Liver (tissue), 9 donors: ENCODE results near the gene SHOC2. TPM values are rescaled to one million over a fixed set of nuclear protein-coding genes. Genes with fewer than 3 reads are reported as not detected.

Source experiments
- DNase-seq: peaks from one replicate; pipeline ENCODE4 v3.0.0-alpha.2; 2017; ENCODE audit warnings: low spot score
- H3K27ac ChIP-seq, 2 donors: one replicate each; pipeline ENCODE4 v1.7.0; 2013; ENCODE audit warnings: inconsistent platforms in 2 of 2, low read length in 2 of 2, control low read depth in 1 of 2, low read depth in 1 of 2, mild to moderate bottlenecking in 1 of 2
- H3K27me3 ChIP-seq, 4 donors: one replicate each; pipeline versions ENCODE4 v1.6.1 to v1.7.0; 2013; ENCODE audit warnings: low read length in 3 of 4, inconsistent platforms in 1 of 4, mild to moderate bottlenecking in 1 of 4, moderate library complexity in 1 of 4; ENCODE audit not compliant: control insufficient read depth in 4 of 4, insufficient read depth in 4 of 4
- H3K36me3 ChIP-seq, 4 donors: one replicate each; pipeline versions ENCODE4 v1.6.1 to v1.7.0; 2013; ENCODE audit warnings: low read length in 3 of 4, mild to moderate bottlenecking in 3 of 4, low read depth in 1 of 4, moderate library complexity in 1 of 4; ENCODE audit not compliant: control insufficient read depth in 4 of 4, insufficient read depth in 3 of 4
- H3K4me1 ChIP-seq, 4 donors: one replicate each; pipeline versions ENCODE4 v1.6.1 to v1.7.0; 2013; ENCODE audit warnings: low read length in 3 of 4, mild to moderate bottlenecking in 3 of 4, moderate library complexity in 1 of 4; ENCODE audit not compliant: control insufficient read depth in 4 of 4, insufficient read depth in 4 of 4
- H3K4me3 ChIP-seq, 3 donors: one replicate each; pipeline versions ENCODE4 v1.6.1 to v1.7.0; 2013; ENCODE audit warnings: low read length in 3 of 3, control low read depth in 1 of 3, low read depth in 1 of 3, mild to moderate bottlenecking in 1 of 3
- H3K9ac ChIP-seq, 2 donors: one replicate each; pipeline ENCODE4 v1.7.0; 2013; ENCODE audit warnings: low read length in 2 of 2, mild to moderate bottlenecking in 2 of 2, moderate library complexity in 2 of 2, control low read depth in 1 of 2, low read depth in 1 of 2
- H3K9me3 ChIP-seq, 4 donors: one replicate each; pipeline versions ENCODE4 v1.6.1 to v1.7.0; 2013; ENCODE audit warnings: low read length in 3 of 4; ENCODE audit not compliant: control insufficient read depth in 4 of 4
- EGR1 ChIP-seq, 2 donors: IDR thresholded peaks; 2 replicates each; pipeline ENCODE4 v1.6.1; 2016 to 2018; ENCODE audit warnings: antibody characterized with exemption in 2 of 2, low read depth in 2 of 2
- FOXA1 ChIP-seq: IDR thresholded peaks from 2 replicates; pipeline ENCODE4 v1.6.1; 2016; ENCODE audit warnings: antibody characterized with exemption
- FOXA2 ChIP-seq: IDR thresholded peaks from 2 replicates; pipeline ENCODE4 v1.6.1; 2016; ENCODE audit warnings: antibody characterized with exemption
- GABPA ChIP-seq, 2 donors: IDR thresholded peaks in 1 of 2; conservative IDR thresholded peaks in 1 of 2; 2 replicates each; pipeline ENCODE4 v1.6.1; 2016; ENCODE audit warnings: antibody characterized with exemption in 2 of 2, mild to moderate bottlenecking in 1 of 2, moderate library complexity in 1 of 2
- HNF4A ChIP-seq, 2 donors: conservative IDR thresholded peaks; 2 replicates each; pipeline ENCODE4 v1.6.1; 2016; ENCODE audit warnings: antibody characterized with exemption in 2 of 2, mild to moderate bottlenecking in 2 of 2
- HNF4G ChIP-seq: IDR thresholded peaks from 2 replicates; pipeline ENCODE4 v1.6.1; 2016; ENCODE audit warnings: antibody characterized with exemption
- JUND ChIP-seq, 2 donors: IDR thresholded peaks; 2 replicates each; pipeline ENCODE4 v1.6.1; 2016; ENCODE audit warnings: antibody characterized with exemption in 2 of 2
- NR2F2 ChIP-seq: IDR thresholded peaks from 2 replicates; pipeline ENCODE4 v1.6.1; 2016; ENCODE audit warnings: antibody characterized with exemption
- RAD21 ChIP-seq, 2 donors: IDR thresholded peaks; 2 replicates each; pipeline ENCODE4 v1.6.1; 2016; ENCODE audit warnings: antibody characterized with exemption in 2 of 2, mild to moderate bottlenecking in 2 of 2
- RXRA ChIP-seq, 2 donors: IDR thresholded peaks; 2 replicates each; pipeline ENCODE4 v1.6.1; 2017 to 2018; ENCODE audit warnings: antibody characterized with exemption in 2 of 2, mild to moderate bottlenecking in 1 of 2
- SP1 ChIP-seq: IDR thresholded peaks from 2 replicates; pipeline ENCODE4 v1.6.1; 2018; ENCODE audit warnings: antibody characterized with exemption, mild to moderate bottlenecking
- TAF1 ChIP-seq: conservative IDR thresholded peaks from 2 replicates; pipeline ENCODE4 v1.6.1; 2016; ENCODE audit warnings: antibody characterized with exemption, mild to moderate bottlenecking
- YY1 ChIP-seq: IDR thresholded peaks from 2 replicates; pipeline ENCODE4 v1.6.1; 2016; ENCODE audit warnings: antibody characterized with exemption, mild to moderate bottlenecking
- WGBS: extraction: QIAGEN DNeasy Blood & Tissue Kit; methylation state at CpG from one replicate; pipeline ENCODE4 v1.1.7; 2013; 5-methylcytosine and 5-hydroxymethylcytosine counted together
- polyA plus RNA-seq, 2 donors: library from polyadenylated mRNA; stranded (reverse) in 1 of 2; unstranded in 1 of 2; fragments of 200-250 nt in 1 of 2; fragments of >200 nt in 1 of 2; fragmentation: Nextera tagmentation in 1 of 2; extraction: Ambion mirVana in 1 of 2; gene quantifications; one replicate each; pipeline versions ENCODE4 v1.2.1 to v1.2.3, GENCODE V29; 2013 to 2015
- total RNA-seq, 2 donors: library from RNA; depleted of rRNA; stranded (reverse); fragments of >200 nt; gene quantifications; one replicate each; pipeline ENCODE4 v1.2.3, GENCODE V29; 2014
- TF ChIP-seq, protein P1 (sequence below): IDR thresholded peaks from 2 replicates; pipeline ENCODE4 v1.6.1; 2016; ENCODE audit warnings: antibody characterized with exemption, mild to moderate bottlenecking
- TF ChIP-seq, protein P2 (sequence below): IDR thresholded peaks from 2 replicates; pipeline ENCODE4 v1.6.1; 2016; ENCODE audit warnings: antibody characterized with exemption
- TF ChIP-seq, protein P3 (sequence below): IDR thresholded peaks from 2 replicates; pipeline ENCODE4 v1.6.1; 2016; ENCODE audit warnings: antibody characterized with exemption
- TF ChIP-seq, protein P4 (sequence below): fragments of 150-350 bp; IDR thresholded peaks from 2 replicates; pipeline ENCODE4 v1.5.1; 2017; ENCODE audit warnings: improper control_type of control experiment, low read depth, low read length; ENCODE audit not compliant: missing input control
- TF ChIP-seq, protein P5 (sequence below): IDR thresholded peaks from 2 replicates; pipeline ENCODE4 v1.6.1; 2016; ENCODE audit warnings: antibody characterized with exemption
- donor health status: healthy.
- donor health status: healthy.
- donor health status: healthy.
- donor health status: healthy.
- donor health status: healthy.

SHOC2 gene
- total and polyA plus RNA-seq, 4 donors = 7.8 to 33.7 (median 17.9) TPM

DNA sequence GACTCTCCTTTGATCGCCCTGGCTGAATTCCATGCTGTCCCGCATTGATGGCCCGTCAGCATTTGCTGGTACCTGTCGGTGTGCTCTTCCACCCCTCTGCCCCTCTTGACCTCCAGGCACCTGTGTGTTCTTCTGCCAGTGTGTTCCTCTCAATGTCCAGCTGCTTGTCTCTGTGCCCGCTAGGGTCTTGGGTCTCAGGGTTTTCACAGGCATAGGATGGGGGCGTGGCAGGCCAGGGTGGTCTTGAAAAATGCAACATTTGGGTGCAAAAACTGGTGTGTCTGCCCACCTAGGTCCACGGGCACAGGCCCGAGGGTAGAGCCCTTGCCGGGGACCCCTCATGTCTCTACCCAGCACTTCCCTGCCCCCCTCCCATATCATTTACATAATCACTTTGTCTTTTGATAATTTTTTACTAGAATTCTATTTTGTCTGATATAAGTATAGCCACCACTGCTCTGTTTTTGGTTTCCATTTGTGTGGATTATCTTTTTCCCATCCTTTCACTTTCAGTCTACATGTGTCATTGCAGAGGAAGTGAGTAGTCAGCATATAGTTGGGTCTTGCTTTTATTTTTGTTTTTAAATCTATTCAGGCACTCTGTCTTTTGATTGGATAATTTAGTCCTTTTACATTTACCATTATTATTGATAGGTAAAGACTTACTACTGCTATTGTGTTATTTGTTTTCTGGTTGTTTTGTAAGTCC, 110.8 kb downstream of the SHOC2 start:
- H3K36me3 ChIP-seq = peaks cover 0 to 2% (median 0%) of the 10 kb centered on the region in 4 donors
- DNase-seq = no peak

More for the DNA sequence above, 110.8 kb downstream of the SHOC2 start:
- WGBS = over 99% methylated on average over 9 of the region's 9 CpGs
- H3K4me3 ChIP-seq = no peak overlapping the region
- no peak overlapping the region for H3K27ac ChIP-seq
- no peaks in the 10 kb centered on the region for H3K4me1 ChIP-seq
- H3K9ac ChIP-seq = no peak overlapping the region
- TF ChIP-seq, protein P1, sequence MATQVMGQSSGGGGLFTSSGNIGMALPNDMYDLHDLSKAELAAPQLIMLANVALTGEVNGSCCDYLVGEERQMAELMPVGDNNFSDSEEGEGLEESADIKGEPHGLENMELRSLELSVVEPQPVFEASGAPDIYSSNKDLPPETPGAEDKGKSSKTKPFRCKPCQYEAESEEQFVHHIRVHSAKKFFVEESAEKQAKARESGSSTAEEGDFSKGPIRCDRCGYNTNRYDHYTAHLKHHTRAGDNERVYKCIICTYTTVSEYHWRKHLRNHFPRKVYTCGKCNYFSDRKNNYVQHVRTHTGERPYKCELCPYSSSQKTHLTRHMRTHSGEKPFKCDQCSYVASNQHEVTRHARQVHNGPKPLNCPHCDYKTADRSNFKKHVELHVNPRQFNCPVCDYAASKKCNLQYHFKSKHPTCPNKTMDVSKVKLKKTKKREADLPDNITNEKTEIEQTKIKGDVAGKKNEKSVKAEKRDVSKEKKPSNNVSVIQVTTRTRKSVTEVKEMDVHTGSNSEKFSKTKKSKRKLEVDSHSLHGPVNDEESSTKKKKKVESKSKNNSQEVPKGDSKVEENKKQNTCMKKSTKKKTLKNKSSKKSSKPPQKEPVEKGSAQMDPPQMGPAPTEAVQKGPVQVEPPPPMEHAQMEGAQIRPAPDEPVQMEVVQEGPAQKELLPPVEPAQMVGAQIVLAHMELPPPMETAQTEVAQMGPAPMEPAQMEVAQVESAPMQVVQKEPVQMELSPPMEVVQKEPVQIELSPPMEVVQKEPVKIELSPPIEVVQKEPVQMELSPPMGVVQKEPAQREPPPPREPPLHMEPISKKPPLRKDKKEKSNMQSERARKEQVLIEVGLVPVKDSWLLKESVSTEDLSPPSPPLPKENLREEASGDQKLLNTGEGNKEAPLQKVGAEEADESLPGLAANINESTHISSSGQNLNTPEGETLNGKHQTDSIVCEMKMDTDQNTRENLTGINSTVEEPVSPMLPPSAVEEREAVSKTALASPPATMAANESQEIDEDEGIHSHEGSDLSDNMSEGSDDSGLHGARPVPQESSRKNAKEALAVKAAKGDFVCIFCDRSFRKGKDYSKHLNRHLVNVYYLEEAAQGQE = no peak
- TF ChIP-seq RXRA (IDR thresholded peaks at IDR 0.05) = no peak
- TF ChIP-seq, protein P2, sequence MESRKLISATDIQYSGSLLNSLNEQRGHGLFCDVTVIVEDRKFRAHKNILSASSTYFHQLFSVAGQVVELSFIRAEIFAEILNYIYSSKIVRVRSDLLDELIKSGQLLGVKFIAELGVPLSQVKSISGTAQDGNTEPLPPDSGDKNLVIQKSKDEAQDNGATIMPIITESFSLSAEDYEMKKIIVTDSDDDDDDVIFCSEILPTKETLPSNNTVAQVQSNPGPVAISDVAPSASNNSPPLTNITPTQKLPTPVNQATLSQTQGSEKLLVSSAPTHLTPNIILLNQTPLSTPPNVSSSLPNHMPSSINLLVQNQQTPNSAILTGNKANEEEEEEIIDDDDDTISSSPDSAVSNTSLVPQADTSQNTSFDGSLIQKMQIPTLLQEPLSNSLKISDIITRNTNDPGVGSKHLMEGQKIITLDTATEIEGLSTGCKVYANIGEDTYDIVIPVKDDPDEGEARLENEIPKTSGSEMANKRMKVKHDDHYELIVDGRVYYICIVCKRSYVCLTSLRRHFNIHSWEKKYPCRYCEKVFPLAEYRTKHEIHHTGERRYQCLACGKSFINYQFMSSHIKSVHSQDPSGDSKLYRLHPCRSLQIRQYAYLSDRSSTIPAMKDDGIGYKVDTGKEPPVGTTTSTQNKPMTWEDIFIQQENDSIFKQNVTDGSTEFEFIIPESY = no peak
- no peak for TF ChIP-seq EGR1 (IDR thresholded peaks at IDR 0.05; ENCODE audit: low read depth in 2 of 2)
- TF ChIP-seq GABPA (IDR thresholded peaks at IDR 0.05 in 1 of 2, conservative IDR thresholded peaks at IDR 0.05 in 1 of 2) = no peak
- TF ChIP-seq SP1 = no peak
- TF ChIP-seq FOXA1 = no peak
- TF ChIP-seq NR2F2 = no peak
- no peak for TF ChIP-seq YY1
- TF ChIP-seq RAD21 (IDR thresholded peaks at IDR 0.05) = no peak
- TF ChIP-seq JUND (IDR thresholded peaks at IDR 0.05) = no peak
- no peak for TF ChIP-seq TAF1
- TF ChIP-seq HNF4G = no peak
- TF ChIP-seq, protein P3, sequence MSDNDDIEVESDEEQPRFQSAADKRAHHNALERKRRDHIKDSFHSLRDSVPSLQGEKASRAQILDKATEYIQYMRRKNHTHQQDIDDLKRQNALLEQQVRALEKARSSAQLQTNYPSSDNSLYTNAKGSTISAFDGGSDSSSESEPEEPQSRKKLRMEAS = no peak
- TF ChIP-seq FOXA2 = no peak
- TF ChIP-seq, protein P4, sequence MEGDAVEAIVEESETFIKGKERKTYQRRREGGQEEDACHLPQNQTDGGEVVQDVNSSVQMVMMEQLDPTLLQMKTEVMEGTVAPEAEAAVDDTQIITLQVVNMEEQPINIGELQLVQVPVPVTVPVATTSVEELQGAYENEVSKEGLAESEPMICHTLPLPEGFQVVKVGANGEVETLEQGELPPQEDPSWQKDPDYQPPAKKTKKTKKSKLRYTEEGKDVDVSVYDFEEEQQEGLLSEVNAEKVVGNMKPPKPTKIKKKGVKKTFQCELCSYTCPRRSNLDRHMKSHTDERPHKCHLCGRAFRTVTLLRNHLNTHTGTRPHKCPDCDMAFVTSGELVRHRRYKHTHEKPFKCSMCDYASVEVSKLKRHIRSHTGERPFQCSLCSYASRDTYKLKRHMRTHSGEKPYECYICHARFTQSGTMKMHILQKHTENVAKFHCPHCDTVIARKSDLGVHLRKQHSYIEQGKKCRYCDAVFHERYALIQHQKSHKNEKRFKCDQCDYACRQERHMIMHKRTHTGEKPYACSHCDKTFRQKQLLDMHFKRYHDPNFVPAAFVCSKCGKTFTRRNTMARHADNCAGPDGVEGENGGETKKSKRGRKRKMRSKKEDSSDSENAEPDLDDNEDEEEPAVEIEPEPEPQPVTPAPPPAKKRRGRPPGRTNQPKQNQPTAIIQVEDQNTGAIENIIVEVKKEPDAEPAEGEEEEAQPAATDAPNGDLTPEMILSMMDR = no peak
- TF ChIP-seq HNF4A (conservative IDR thresholded peaks at IDR 0.05) = no peak
- TF ChIP-seq, protein P5, sequence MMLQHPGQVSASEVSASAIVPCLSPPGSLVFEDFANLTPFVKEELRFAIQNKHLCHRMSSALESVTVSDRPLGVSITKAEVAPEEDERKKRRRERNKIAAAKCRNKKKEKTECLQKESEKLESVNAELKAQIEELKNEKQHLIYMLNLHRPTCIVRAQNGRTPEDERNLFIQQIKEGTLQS = no peak
- H3K27me3 ChIP-seq = no peaks in the 10 kb centered on the region
- H3K9me3 ChIP-seq = no peaks in the 10 kb centered on the region
